ENCODE data around the gene PLEKHB2. TPM values are rescaled to one million over a fixed set of nuclear protein-coding genes. Genes with fewer than 3 reads are reported as not detected.
"Not testable (repeated sequence)": the region's sequence is repeated elsewhere in the genome, so short reads cannot be mapped to it uniquely, and the experiment has no call there.

The PLEKHB2 gene

DNA sequence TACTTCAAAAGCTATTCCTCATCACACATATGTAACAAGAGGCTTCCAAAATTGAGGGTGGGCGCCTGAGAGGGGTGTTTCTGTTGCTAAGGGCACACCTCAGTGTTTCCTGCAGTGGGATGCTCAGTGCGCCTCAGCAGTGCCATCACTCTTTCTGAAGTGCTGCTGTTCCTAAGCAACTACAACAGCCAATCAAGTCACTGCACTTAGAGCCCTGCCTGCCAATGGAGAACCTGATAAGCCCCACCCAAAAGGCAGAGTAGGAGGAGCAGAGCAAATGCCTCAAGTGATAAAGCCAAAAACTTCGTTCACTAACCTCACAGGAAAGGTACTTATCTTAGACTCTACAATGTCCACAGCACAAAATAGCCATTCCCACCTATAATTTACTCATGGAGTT, 88.3 kb downstream of the PLEKHB2 start:
- not testable (repeated sequence) for H4K91ac ChIP-seq (ENCODE audit: low read depth, low read length, poor library complexity); H3K27ac ChIP-seq (replicated peaks; ENCODE audit: low read length); H2AK5ac ChIP-seq (ENCODE audit: low read depth, low read length); H3K79me1 ChIP-seq (ENCODE audit: low read depth, low read length); H2BK12ac ChIP-seq (ENCODE audit: low read length); H3K9me3 ChIP-seq (replicated peaks in 1 of 2; ENCODE audit: control insufficient read depth in 2 of 2, insufficient read depth in 1 of 2, low read depth in 1 of 2, low read length in 2 of 2); H2AFZ ChIP-seq (ENCODE audit: low read length); H2BK120ac ChIP-seq (ENCODE audit: low read depth, low read length); H3K9ac ChIP-seq (ENCODE audit: low read depth, low read length, poor library complexity); H3K23ac ChIP-seq (ENCODE audit: low read depth, low read length, poor library complexity); H3K27me3 ChIP-seq (ENCODE audit: control insufficient read depth in 3 of 3, insufficient read depth in 3 of 3, low read depth in 1 of 3, low read length in 3 of 3); H3K18ac ChIP-seq (ENCODE audit: low read length); H3K4me3 ChIP-seq (ENCODE audit: low read length in 2 of 2); H3K4me2 ChIP-seq (ENCODE audit: insufficient read depth, low read length, poor library complexity, severe bottlenecking); H4K8ac ChIP-seq (ENCODE audit: low read depth, low read length); DNase-seq (ENCODE audit: low spot score); H3K36me3 ChIP-seq (replicated peaks in 1 of 2; ENCODE audit: control insufficient read depth in 2 of 2, insufficient read depth in 2 of 2, low read length in 2 of 2); H3K4me1 ChIP-seq (ENCODE audit: control insufficient read depth in 2 of 2, insufficient read depth in 1 of 2, low read depth in 1 of 2, low read length in 2 of 2); H2BK5ac ChIP-seq (ENCODE audit: low read length); H3K14ac ChIP-seq (ENCODE audit: low read length); H2BK15ac ChIP-seq (ENCODE audit: low read length); H3K4ac ChIP-seq (ENCODE audit: low read length)
- no CpG with 5 or more reads among the region's 3 CpGs for WGBS, 2 donors (ENCODE audit: extremely low coverage in 2 of 2, insufficient read length in 2 of 2, insufficient replicate concordance in 1 of 2)

DNA sequence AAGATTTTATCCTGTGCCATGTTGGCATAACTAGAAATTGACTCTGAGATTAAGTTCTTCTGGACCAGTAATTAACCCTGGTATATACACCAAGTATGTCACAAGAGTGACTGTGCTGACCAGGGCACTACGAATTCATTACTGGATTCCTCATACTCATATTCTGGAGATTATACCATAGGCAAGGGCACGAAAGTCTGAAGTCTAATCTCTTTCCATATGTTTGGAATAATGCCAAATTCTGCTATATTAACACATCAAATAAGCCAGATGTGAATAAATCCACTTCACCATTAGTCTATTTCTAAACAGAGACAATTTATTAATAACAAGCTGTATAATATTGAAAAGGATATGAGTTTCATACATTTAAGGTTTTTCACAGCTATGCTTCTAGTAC, 91.0 kb downstream of the PLEKHB2 start:
- H2BK5ac ChIP-seq (ENCODE audit: low read length); H2AK5ac ChIP-seq (ENCODE audit: low read depth, low read length); H3K18ac ChIP-seq (ENCODE audit: low read length); H3K27me3 ChIP-seq (ENCODE audit: control insufficient read depth in 3 of 3, insufficient read depth in 3 of 3, low read depth in 1 of 3, low read length in 3 of 3); H3K14ac ChIP-seq (ENCODE audit: low read length); H4K8ac ChIP-seq (ENCODE audit: low read depth, low read length); H2BK15ac ChIP-seq (ENCODE audit: low read length); H3K4me1 ChIP-seq (ENCODE audit: control insufficient read depth in 2 of 2, insufficient read depth in 1 of 2, low read depth in 1 of 2, low read length in 2 of 2); H2BK120ac ChIP-seq (ENCODE audit: low read depth, low read length); DNase-seq (ENCODE audit: low spot score); H4K91ac ChIP-seq (ENCODE audit: low read depth, low read length, poor library complexity); H2BK12ac ChIP-seq (ENCODE audit: low read length); H2AFZ ChIP-seq (ENCODE audit: low read length); H3K27ac ChIP-seq (replicated peaks; ENCODE audit: low read length); H3K4me2 ChIP-seq (ENCODE audit: insufficient read depth, low read length, poor library complexity, severe bottlenecking); H3K9ac ChIP-seq (ENCODE audit: low read depth, low read length, poor library complexity); H3K4me3 ChIP-seq (ENCODE audit: low read length in 2 of 2); H3K4ac ChIP-seq (ENCODE audit: low read length); H3K23ac ChIP-seq (ENCODE audit: low read depth, low read length, poor library complexity); H3K9me3 ChIP-seq (replicated peaks in 1 of 2; ENCODE audit: control insufficient read depth in 2 of 2, insufficient read depth in 1 of 2, low read depth in 1 of 2, low read length in 2 of 2); H3K79me1 ChIP-seq (ENCODE audit: low read depth, low read length): not testable (repeated sequence)
- WGBS, 2 donors (ENCODE audit: extremely low coverage in 2 of 2, insufficient read length in 2 of 2, insufficient replicate concordance in 1 of 2), result no CpG with 5 or more reads among the region's 2 CpGs
- H3K36me3 ChIP-seq (replicated peaks in 1 of 2; ENCODE audit: control insufficient read depth in 2 of 2, insufficient read depth in 2 of 2, low read length in 2 of 2), result peaks cover 0 to 11% of the 10 kb centered on the region in 2 donors

Small RNA genes lying within 50 kb of the gene (small RNA-seq; reads per million reads assigned to genes)
- gene AC009477.1 (ENCODE audit: insufficient read depth), result not detected
